Aorta (tissue), 4 donors: ENCODE results near the gene OR2B2. TPM values are rescaled to one million over a fixed set of nuclear protein-coding genes. Genes with fewer than 3 reads are reported as not detected.

Experiments
- polyA plus RNA-seq, 2 donors: library from polyadenylated mRNA; stranded (reverse); fragments of 200-250 nt; gene quantifications; one replicate each; pipeline ENCODE4 v1.2.3, GENCODE V29; 2013
- total RNA-seq, 2 donors: library from RNA; stranded (reverse); fragmentation: NEBNext Ultra II Directional; extraction: Animal tissue kit (Norgen Biotek cat#: 25700); gene quantifications; one replicate each; pipeline ENCODE4 v1.2.1, GENCODE V29; 2021
- donor health status: healthy with polysubstance abuse.
- donor health status: Bipolar disorder and iron deficiency.
- donor health status: DM: no; HTN: no; CAD: no.
- donor health status: DM: yes; HTN: yes; CAD: no.

Gene OR2B2
- total and polyA plus RNA-seq, 4 donors, result not detected

Other genes starting within 250 kb of the OR2B2 start
- not detected for gene OR2B6, start 44.8 kb upstream of the OR2B2 start, total RNA-seq
- gene OR2B6, start 44.8 kb upstream of the OR2B2 start, polyA plus RNA-seq, result not detected
- under 1 TPM; 0.24 to 0.42 TPM for gene ZNF165, start 168.2 kb upstream of the OR2B2 start, total RNA-seq
- gene ZNF165, start 168.2 kb upstream of the OR2B2 start, polyA plus RNA-seq, result 1 to 10 TPM in 1 of 2 donors, under 1 TPM in 1; 0.61 to 2.1 TPM
- gene ZSCAN16, start 212.2 kb upstream of the OR2B2 start, total RNA-seq, result 1 to 10 TPM; 4.4 to 5.0 TPM
- 1 to 10 TPM; 4.5 to 7.3 TPM for gene ZSCAN16, start 212.2 kb upstream of the OR2B2 start, polyA plus RNA-seq
- 10 to 100 TPM; 20.7 to 31.8 TPM for gene ZKSCAN8, start 229.5 kb upstream of the OR2B2 start, total RNA-seq
- gene ZKSCAN8, start 229.5 kb upstream of the OR2B2 start, polyA plus RNA-seq, result 10 to 100 TPM in 1 of 2 donors, 1 to 10 TPM in 1; 2.3 to 12.5 TPM